Activated naive CD8-positive, alpha-beta T cell (primary cell): ENCODE measurements around the gene RSL1D1.
"Not testable (repeated sequence)": the region's sequence is repeated elsewhere in the genome, so short reads cannot be mapped to it uniquely, and the experiment has no call there.

Experiments
- H3K27ac Mint-ChIP-seq: one replicate; pipeline ENCODE4 v1.8.0; 2021; ENCODE audit warnings: mixed read lengths
- H3K27me3 Mint-ChIP-seq: one replicate; pipeline ENCODE4 v1.8.0; 2021; ENCODE audit warnings: mixed read lengths
- H3K36me3 Mint-ChIP-seq: one replicate; pipeline ENCODE4 v1.8.0; 2021; ENCODE audit warnings: mixed read lengths
- H3K4me1 Mint-ChIP-seq: one replicate; pipeline ENCODE4 v1.8.0; 2021; ENCODE audit warnings: low read depth, mixed read lengths
- H3K4me3 Mint-ChIP-seq: one replicate; pipeline ENCODE4 v1.8.0; 2021; ENCODE audit warnings: mild to moderate bottlenecking, mixed read lengths
- H3K9me3 Mint-ChIP-seq: one replicate; pipeline ENCODE4 v1.8.0; 2021; ENCODE audit warnings: low read depth, mixed read lengths

The RSL1D1 gene

DNA sequence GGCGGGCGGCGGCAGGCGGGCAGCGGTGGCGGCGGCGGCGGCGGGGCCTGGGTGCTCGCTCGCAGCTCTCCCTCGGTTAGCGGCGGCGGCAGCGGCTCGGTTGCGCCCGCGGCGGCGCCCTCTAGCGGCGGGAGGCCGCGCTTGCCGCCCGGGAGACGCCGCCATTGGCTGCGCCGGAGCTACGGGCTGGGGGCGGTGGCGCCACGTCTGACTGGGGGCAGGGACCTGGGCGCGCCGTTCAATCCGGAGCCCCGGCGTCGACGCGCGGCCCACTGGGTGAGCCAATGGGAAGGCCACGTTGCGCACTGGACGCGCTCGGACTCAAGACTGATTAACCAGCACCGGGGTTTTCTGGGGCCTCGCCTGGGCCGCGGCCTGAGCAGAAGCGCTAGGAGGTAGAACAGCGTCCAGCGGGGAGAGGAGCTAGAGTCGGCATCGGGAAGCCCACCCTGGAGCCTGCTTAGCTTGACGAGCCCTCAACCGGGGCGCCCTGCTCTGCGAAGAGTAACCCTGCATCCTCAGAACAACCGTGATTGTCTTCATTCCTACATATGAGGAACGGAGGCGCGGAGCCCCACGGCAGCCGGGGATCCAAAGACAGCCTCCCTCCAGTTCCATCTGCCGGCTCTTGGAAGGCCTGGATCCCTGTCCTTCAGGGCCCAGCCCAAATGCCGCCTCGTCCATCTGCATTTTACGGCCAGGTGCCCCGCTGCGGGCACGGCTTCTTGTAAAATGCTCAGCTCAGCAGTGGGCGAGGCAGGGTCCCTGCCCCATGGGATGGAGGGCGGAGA, 54.0 kb downstream of the RSL1D1 start, which contains the start of gene ZC3H7A:
Gene ZC3H7A (minus strand): TSS at position 93 of the 791 bp plus-strand sequence. CDS start 14,904 bp downstream, outside the sequence.
- Mint-ChIP-seq H3K36me3 (no peaks in the 10 kb centered on the region), H3K9me3 (no peaks in the 10 kb centered on the region), H3K27me3 (no peaks in the 10 kb centered on the region), H3K27ac (peak within 1 kb of the TSS; percentile 94), H3K4me3 (peak within 1 kb of the TSS; percentile 94), H3K4me1 (peaks cover 72% of the 10 kb centered on the region)

DNA sequence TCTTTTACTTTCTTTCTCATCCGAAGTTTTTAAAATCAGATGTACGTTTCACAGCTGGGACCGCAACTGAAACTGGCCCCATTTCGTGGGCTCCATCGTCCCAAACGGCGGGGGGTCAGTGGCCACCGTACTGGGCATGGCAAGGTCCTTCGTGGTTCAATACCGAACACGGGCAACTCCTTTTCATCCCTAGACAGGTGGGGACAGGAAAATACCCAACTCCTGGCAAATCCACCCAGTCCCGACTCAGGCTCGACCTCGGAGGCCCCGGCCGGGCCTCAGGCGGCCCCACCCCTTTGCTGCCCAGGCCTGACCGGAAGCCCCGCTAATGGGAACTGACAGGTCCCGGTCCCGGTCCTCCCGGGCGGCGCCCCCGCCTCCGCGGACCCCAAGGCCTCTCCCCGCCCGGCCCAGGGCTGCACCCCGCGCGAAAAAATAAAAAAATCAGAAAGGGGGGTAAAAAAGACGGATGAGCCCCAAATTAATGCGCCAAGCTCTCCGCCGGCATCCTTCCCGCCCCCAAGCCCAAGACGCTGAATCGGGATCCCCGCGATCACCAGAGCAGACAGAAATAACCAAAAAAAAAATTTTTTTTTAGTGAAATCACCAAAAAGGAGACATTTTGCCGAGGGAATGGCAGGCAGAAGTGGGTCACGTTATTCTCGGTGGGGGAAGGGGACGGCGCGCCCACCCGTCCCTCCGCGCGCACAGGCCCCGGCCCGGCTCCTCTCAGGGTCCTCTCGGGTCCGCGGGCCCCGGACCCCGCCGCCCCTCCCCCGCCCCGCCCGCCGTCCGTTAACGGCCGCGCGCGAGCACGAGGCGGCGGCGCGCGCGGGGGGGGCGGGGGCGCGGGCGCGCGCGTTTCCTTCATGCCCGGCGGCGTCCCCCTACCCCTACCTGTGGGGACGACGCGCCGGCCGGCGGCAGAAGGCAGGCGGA, 54.8 kb downstream of the RSL1D1 start:
- Mint-ChIP-seq H3K9me3 (no peaks in the 10 kb centered on the region), H3K27me3 (no peaks in the 10 kb centered on the region)

DNA sequence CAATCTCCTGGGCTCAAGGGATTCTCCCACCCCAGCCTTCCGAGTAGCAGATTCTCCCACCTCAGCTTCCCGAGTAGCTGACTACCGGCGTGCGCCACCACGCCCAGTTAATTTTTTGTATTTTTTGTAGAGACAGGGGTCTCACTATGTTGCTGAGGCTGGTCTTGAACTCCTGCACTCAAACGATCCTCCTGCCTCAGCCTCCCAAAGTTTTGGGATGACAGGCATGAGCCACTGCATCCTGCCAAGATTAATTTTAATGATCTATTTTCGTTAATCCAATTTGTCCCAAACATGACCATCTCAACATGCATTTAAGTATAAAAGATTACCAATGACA, 55.5 kb downstream of the RSL1D1 start:
- Mint-ChIP-seq H3K9me3 (no peaks in the 10 kb centered on the region), H3K27ac (peak overlapping the region; percentile 67), H3K27me3 (no peaks in the 10 kb centered on the region), H3K4me1 (peaks cover 78% of the 10 kb centered on the region), H3K4me3 (peak overlapping the region; percentile 90), H3K36me3 (no peaks in the 10 kb centered on the region)

More for the DNA sequence above, 54.8 kb downstream of the RSL1D1 start:
- peak overlapping the region; percentile 90 for H3K4me3 Mint-ChIP-seq
- H3K36me3 Mint-ChIP-seq = no peaks in the 10 kb centered on the region
- H3K27ac Mint-ChIP-seq = peak overlapping the region; percentile 90
- peaks cover 75% of the 10 kb centered on the region for H3K4me1 Mint-ChIP-seq

DNA sequence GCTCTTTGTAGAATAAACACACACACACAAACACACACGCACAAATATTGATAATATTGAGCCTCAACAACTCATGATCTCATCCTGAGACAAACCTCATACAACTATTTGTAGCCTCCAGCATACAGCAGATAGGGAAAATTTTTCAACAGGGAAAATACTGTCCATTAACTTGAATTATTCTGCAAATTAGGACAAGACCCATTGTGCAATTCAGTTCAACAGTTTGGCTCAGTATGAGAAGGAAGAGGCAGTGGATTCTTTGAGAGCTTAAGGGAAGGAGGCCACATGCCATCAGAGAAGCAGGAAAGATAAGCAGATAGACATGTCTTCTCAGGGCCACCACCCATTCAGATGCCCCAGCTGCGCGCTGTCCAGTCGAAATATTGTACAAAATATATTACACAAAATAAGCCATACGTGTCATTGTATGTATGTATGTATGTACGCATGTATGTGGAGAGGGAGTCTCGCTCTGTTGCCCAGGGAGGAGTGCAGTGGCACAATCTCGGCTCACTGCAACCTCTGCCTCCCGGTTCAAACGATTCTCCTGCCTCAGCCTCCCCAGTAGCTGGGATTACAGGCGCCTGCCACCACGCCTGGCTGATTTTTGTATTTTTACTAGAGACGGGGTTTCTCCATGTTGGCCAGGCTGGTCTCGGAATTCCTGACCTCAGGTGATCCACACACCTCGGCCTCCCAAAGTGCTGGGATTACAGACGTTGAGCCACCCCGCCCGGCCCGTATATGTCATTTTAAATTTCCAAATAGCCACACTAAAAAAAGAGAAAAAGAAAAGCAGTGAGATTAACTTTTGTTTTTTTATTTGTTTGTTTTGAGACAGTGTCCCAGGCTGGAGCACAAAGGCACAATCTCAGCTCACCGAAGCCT, 56.1 kb downstream of the RSL1D1 start:
- Mint-ChIP-seq H3K9me3 (no peaks in the 10 kb centered on the region), H3K27me3 (no peaks in the 10 kb centered on the region)

DNA sequence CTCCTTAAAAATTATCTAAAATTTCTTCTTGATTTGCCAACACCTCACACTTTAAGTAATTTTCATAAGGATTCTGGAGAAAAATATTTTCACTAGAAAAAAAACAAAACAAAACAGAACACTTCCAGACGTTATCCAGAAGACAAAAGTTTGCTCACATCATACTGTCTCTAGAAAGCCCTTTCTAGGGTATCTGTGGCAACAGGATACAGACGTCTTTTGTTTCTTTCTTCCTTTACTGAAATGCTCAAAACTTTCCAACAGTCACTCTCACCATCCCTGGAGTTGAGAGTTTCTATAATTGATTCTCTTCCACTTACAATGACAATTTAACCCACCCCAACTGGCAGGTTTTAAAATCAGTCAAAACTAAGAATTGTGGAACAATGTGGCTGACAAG, 56.9 kb downstream of the RSL1D1 start:
- peak overlapping the region; percentile 90 for H3K4me3 Mint-ChIP-seq
- H3K27me3 Mint-ChIP-seq = no peaks in the 10 kb centered on the region
- H3K27ac Mint-ChIP-seq = peak overlapping the region; percentile 67
- no peaks in the 10 kb centered on the region for H3K9me3 Mint-ChIP-seq
- no peaks in the 10 kb centered on the region for H3K36me3 Mint-ChIP-seq
- peaks cover 74% of the 10 kb centered on the region for H3K4me1 Mint-ChIP-seq

More for the DNA sequence above, 56.1 kb downstream of the RSL1D1 start:
- H3K27ac Mint-ChIP-seq = peak overlapping the region; percentile 67
- H3K36me3 Mint-ChIP-seq = no peaks in the 10 kb centered on the region
- H3K4me3 Mint-ChIP-seq = peak overlapping the region; percentile 90
- H3K4me1 Mint-ChIP-seq = peaks cover 77% of the 10 kb centered on the region

DNA sequence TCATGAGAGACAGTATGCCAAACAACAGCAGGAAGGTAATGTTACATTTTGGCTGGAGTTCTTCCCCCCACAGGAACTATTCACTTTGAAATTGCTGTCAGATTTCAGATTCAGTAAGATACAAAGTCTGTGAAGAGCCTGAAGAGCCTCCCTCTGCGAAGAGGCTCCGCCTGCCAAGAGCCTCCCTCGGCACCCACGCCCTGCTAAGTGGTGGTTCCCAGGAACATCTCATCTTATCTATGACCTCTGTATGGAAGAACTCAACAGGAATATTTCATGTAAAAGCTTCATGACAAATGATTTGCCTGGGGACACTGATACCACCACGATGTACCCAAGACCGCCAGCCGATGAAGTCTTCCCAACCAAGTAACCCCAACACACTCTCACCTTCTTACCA, 57.5 kb downstream of the RSL1D1 start:
- H3K4me1 Mint-ChIP-seq = peaks cover 71% of the 10 kb centered on the region
- H3K4me3 Mint-ChIP-seq = peak overlapping the region; percentile 90
- H3K27me3 Mint-ChIP-seq = no peaks in the 10 kb centered on the region
- no peaks in the 10 kb centered on the region for H3K9me3 Mint-ChIP-seq
- peak overlapping the region; percentile 67 for H3K27ac Mint-ChIP-seq
- H3K36me3 Mint-ChIP-seq = no peaks in the 10 kb centered on the region

DNA sequence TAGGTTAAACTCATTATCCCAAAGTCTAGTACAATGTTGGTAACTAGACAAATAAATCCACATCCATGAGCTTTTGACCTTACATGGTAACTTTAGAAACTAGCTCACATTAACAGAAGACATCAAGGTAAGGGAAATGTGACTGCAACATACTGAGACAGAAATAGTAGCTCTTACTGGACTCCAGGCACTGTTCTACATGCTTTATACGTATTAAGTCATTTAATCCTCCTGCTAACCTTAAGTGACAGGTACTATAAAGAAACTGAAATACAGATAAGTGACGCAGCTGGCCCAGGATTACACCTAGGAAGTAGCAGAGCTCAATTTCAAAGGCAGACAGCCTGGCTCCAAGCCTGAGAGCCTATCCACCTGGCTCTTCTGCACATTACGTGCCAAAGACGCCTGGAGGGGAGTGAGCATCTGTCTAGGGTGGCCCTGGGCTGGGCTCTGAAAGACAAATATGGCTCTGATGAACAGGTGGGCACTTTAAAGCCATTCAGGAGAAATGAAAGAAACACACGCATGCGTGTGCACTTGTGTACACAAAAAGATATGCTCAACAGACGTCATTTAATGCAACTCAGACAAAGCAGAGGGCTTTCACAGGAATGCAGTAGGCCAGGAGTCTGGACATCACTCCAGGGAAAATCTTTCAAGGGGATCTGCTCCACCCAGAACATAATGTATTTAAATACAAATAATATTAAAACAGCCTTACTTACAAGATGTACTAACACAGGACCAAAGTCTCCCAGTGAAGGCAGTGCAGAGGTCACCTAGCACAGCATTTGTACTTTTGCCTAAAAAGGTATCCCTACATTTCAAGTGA, 58.7 kb downstream of the RSL1D1 start:
- Mint-ChIP-seq H3K4me1 (peaks cover 69% of the 10 kb centered on the region), H3K9me3 (no peaks in the 10 kb centered on the region), H3K36me3 (peaks cover 4% of the 10 kb centered on the region), H3K4me3 (peak overlapping the region; percentile 54), H3K27me3 (no peaks in the 10 kb centered on the region), H3K27ac (peak overlapping the region; percentile 89)

DNA sequence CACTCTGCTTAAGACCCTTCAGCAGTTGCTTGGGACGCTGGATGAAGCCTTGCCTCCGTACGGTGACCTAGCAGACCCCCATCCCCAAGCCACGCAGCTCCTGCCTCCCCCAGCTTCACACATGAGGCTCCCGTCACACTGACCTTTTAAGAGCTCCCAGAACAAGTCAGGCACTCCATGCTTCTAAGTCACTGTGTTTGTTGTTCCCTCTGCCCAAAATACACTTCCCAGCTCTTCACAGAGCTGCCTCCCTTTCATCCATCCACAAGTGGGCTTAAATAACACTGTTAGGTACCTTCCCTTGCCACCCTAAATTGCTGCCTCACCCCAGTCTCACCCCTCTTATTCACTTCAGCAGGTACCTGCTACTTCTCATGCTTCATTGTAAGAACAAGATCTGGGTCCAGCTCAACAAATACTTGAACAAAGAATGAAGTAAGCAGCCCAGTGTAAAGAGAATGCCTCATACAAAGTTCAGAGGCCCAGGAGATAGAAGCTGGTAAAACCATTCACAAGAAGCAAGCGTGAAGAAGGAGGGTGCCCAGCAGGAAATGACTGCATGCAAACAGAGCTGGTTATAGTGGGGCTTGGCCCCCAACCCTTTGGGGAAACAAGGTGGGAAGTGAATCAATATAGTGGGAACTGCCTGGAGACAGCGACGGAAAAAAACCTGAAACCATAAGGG, 60.1 kb downstream of the RSL1D1 start:
- H3K36me3 Mint-ChIP-seq = peaks cover 7% of the 10 kb centered on the region
- H3K9me3 Mint-ChIP-seq = no peaks in the 10 kb centered on the region
- H3K27ac Mint-ChIP-seq = peak overlapping the region; percentile 88
- peak overlapping the region; percentile 8 for H3K4me3 Mint-ChIP-seq
- no peaks in the 10 kb centered on the region for H3K27me3 Mint-ChIP-seq
- H3K4me1 Mint-ChIP-seq = peaks cover 82% of the 10 kb centered on the region

DNA sequence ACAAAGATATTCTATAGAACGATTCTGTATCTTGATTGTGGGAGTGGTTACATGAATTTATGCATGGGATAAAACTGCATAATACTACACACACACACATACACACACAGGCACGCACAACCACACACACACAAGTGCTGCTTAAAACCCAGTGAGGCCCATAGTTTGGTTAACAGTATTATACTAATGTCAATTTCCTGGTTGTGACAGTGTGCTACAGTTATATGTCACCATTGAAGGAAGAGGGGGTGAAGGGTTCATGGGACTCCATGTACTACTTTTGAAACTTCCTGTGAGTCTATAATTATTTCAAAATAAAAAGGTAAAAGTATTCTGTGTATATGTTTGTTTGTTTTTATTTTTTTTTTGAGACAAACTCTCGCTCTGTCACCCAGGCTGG, 62.4 kb downstream of the RSL1D1 start:
- Mint-ChIP-seq H3K4me1 (peaks cover 76% of the 10 kb centered on the region), H3K27me3 (no peaks in the 10 kb centered on the region), H3K9me3 (no peaks in the 10 kb centered on the region), H3K27ac (peak overlapping the region; percentile 50), H3K4me3 (no peak overlapping the region), H3K36me3 (peaks cover 7% of the 10 kb centered on the region)

DNA sequence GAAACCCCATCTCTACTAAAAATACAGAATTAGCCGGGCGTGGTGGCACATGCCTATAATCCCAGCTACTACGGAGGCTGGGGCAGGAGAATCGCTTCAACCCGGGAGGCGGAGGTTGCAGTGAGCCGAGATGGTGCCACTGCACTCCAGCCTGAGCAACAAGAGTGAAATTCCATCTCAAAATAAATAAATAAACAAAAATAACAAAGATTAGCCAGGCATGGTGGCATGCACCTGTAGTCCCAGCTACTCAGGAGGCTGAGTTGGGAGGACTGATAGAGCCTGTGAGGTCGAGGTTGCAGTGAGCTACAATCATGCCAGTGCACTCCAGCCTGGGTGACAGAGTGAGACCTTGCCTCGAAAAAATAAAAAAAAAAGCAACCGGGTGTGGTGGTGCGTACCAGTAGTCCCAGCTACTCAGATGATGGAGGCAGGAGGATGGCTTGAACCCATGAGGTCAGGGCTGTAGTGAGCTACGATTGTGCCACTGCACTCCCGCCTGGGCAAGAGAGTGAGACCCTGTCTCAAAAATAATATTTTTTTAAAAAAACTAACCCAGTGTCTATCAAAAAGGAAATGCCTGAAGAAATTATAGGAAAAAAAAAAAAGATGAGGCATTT, 66.3 kb downstream of the RSL1D1 start:
- H3K27me3 Mint-ChIP-seq, H3K9me3 Mint-ChIP-seq, H3K4me3 Mint-ChIP-seq, H3K36me3 Mint-ChIP-seq: not testable (repeated sequence)
- Mint-ChIP-seq H3K4me1 (peaks cover 75% of the 10 kb centered on the region), H3K27ac (peak overlapping the region; percentile 97)

DNA sequence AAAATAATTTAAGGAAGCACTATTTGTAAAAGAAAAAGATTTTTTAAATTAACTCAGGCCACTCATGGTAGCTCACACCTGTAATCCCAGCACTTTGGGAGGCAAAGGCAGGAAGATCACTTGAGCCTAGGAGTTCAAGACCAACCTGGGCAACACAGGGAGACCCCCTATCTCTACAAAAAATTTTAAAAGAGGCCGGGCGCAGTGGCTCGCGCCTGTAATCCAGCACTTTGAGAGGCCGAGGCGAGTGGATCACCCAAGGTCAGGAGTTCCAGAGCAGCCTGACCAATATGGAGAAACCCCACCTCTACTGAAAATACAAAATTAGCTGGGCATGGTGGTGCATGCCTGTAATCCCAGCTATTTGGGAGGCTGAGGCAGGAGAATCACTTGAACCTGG, 67.0 kb downstream of the RSL1D1 start:
- H3K27ac Mint-ChIP-seq = peak overlapping the region; percentile 75
- H3K4me1 Mint-ChIP-seq = peaks cover 73% of the 10 kb centered on the region
- not testable (repeated sequence) for H3K9me3 Mint-ChIP-seq, H3K4me3 Mint-ChIP-seq, H3K27me3 Mint-ChIP-seq, H3K36me3 Mint-ChIP-seq

DNA sequence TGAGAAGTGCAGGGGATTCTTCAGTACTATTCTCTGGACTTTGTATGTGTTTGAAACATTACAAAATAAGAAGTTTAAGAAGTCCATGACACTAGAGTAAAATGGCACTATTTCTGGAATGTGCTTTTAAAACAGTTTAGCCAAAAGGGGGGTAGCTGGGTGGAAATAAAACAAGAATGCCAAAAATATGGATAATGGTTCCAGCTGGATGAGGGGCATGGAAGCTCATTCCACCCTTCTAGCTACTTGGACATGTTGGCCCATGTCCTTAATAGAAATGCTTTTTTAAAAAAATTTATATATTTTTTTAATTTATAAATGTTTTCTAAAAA, 67.3 kb downstream of the RSL1D1 start:
- Mint-ChIP-seq H3K27me3 (no peaks in the 10 kb centered on the region), H3K4me1 (peaks cover 72% of the 10 kb centered on the region), H3K36me3 (peaks cover 7% of the 10 kb centered on the region)

More for the DNA sequence above, 67.3 kb downstream of the RSL1D1 start:
- Mint-ChIP-seq H3K9me3 (no peaks in the 10 kb centered on the region), H3K27ac (peak overlapping the region; percentile 99), H3K4me3 (peak overlapping the region; percentile 87)
